ENCODE data around the gene PPIL1.
"Not testable (repeated sequence)": the region's sequence is repeated elsewhere in the genome, so short reads cannot be mapped to it uniquely, and the experiment has no call there.

Gene PPIL1

DNA sequence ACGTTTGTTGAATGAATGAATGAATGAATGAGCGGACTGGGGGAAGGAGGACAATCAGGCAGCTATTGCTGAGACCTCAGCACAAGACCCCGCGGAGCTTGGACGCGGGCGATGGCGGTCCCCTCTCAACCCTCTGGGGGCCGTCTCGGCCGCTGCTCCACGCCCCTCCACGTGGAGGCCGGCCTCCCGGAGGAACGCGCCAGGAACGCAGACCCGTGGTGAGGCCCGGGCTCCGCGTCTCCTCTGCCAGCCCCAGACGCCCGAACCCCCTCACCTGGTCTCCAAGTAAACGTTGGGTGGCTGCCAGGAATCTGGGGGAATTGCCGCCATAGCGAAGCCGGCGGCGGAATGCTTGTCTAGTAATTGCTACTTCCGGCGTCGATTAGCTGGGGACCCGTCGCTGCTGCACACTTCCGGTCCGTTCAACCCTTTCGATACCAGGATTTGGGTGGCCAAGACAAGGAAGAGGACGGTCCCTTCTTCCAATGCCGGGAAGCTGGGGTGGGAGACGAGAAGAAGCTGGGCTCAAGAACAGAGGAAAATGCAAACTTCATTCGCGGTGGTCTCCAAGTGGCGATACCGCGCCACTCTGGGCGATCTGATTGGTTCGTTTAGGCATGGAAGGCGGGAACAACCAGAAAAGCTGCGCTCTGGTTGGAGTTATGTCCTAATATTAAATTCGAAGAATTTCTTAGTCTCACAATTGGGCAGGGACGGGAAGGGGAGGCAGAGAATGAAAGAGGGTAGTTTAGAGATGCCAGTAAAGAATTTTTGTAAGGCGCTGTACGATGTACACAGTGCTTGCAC, at the start of gene PPIL1:
Gene PPIL1, minus strand, starts transcription at position 361 of the 807 bp plus-strand sequence. Its CDS starts 31 bp downstream, at position 330.
- DNase-seq (ENCODE audit: low read depth) = peak; percentile 63

DNA sequence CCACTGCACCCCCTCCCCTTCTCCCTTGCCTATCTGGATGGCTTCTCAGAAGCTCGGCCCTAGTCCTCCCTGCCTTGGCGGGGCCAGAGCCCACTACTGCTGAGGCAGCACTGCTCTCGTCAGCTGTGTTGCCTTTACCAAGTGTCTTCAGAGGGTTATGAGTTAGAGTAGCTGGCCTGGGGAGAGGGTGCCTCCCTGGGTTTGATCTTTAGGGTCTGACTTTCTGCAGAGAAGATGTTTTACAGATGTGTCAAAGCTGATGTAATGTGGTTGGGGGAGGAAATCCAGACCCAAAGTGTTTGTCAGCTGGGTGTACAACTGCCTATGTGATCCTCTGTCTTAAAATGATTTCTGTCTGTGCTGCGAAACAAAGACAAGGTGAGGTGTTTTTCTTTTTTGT, 49.5 kb upstream of the PPIL1 start:
- DNase-seq (ENCODE audit: low read depth) = no peak

DNA sequence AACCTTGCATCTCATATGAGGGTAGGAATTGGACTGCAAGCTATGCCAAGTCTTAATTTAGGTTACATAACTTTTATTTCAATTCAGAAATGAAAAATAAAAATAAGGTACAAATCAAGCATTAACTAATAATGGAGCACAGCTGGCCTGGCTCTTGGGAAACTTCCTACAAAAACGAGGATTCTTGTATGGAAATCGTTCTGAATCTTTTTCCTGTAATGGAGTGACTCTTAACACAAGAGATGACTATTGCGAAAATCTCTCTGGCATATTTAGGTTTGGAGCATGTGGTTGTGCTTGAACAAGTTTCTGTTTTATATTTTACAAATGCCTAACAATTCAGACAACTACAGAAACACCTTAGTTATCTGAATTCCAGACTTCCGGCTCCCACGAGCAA, 45.9 kb upstream of the PPIL1 start:
- no peak for DNase-seq (ENCODE audit: low read depth)

DNA sequence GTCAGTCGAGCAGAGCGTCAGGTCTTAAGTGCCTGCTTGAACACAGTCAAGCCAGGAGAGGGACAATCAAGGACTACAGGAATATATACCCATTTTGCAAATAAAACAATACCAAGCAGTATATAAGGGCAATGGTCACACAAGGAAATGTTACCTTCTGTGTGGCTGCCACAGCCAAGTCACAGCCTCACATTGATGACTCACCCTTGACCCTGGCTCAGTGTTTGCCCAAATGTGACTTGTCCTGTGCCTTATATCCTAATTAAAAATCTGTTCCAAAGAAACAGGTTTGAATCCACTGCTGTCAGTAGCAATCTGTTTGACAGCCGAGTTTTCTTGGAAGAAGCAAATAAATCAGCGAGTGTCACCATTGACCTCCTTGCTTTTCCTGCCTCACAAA, 45.4 kb upstream of the PPIL1 start:
- DNase-seq (ENCODE audit: low read depth) = no peak

DNA sequence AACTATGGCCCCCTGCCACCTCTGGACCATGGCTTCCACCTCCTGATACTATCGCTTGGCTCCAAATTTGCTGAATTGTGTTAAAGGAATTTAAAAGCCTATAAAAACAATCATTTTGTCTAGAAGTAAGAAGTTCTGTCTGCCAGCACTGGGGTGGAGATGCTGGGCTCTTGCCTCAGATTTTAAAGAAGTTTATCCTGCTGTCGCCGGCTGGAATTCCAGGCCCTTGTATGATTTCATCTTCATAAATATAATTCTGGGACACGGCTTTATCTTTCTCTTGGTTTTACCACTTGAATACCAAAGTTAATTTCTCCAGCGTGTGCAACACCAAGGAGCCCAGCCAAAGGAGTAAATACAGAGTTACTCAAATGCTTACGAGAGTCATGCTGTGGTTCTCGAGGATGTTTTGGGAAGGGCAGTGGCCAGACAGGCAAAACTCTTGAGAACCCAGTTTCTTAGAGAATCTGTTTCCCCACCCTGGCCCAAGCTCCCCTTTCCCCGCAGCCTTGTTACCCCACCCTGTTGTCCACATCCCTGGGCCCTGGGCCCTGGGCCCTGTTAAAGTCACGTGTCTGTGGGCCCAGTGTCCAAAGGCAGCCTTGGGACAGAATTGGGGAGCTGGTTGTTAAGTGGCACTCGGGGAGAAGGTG, 43.1 kb upstream of the PPIL1 start:
- DNase-seq (ENCODE audit: low read depth) = no peak

DNA sequence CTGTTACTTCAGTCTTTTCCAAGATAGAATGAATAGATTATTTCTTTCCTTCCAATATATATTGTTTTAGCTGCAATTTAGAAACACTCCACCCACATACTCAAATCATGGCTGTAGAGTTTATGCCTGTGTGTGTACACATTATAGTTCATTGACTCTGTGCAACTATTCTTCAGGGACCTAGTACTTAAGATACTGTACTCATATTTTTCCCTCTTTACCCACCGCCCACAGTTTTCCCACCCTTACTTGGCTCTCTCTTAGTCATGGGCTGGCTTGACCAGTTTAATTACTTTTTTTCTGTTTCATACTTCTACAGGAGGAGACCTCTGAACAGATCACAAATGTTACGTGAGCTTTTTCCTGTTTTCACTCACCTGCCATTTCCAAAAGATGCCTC, 41.5 kb upstream of the PPIL1 start:
- DNase-seq (ENCODE audit: low read depth) = no peak

DNA sequence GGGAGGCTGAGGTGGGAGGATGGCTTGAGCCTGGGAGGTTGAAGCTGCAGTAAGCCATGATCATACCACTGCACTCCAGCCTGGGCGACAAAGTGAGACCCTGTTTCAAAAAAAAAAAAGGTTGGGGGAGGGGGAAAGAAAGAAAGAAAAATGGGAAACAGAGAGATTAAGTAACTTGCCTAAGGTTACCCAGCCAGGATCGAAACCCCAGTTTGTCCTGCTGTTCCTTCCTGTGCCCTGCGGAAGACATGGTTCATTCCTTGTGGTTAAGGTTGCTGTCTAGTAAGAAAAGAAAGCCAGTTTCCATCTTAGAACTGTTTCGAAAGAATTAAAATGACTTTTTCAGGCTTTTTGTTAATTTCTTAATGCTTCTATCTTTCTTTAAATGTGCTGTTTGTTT, 41.0 kb upstream of the PPIL1 start:
- no peak for DNase-seq (ENCODE audit: low read depth)

DNA sequence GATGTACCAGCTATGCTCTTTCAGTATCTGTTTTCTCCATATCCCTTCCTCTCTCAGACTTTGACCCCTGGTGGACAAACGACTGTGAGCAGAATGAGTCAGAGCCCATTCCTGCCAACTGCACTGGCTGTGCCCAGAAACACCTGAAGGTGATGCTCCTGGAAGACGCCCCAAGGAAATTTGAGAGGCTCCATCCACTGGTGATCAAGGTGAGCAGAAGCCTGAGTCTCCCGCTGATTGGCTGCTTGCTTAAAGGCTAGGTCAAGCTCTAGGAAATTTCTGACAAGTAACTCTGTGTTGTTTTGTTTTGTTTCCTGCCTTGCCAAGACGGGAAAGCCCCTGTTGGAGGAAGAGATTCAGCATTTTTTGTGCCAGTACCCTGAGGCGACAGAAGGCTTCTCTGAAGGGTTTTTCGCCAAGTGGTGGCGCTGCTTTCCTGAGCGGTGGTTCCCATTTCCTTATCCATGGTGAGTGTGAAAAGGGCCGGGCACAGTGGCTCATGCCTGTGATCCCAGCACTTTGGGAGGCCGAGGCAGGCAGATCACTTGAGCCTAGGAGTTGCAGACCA, 39.7 kb upstream of the PPIL1 start:
- DNase-seq (ENCODE audit: low read depth) = no peak

DNA sequence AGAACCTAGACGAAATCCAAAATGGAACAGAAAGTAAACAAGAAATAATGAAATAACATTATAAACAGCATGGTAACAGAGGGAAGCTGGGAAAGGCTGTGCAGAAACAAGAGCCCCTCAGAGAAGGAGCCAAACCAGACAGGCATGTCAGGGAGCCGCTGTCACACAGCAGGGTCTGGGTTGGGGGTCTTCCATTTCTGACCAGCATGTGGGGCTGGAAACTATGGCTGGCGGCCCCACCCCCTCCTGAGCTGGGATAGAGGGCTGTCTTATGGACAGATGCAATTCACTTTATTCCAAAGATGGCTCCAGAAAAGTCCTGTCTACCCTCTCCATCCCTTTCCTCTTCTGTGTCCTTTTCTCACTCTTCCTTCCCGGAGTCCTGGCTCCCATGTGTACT, 38.5 kb upstream of the PPIL1 start:
- DNase-seq (ENCODE audit: low read depth) = no peak

DNA sequence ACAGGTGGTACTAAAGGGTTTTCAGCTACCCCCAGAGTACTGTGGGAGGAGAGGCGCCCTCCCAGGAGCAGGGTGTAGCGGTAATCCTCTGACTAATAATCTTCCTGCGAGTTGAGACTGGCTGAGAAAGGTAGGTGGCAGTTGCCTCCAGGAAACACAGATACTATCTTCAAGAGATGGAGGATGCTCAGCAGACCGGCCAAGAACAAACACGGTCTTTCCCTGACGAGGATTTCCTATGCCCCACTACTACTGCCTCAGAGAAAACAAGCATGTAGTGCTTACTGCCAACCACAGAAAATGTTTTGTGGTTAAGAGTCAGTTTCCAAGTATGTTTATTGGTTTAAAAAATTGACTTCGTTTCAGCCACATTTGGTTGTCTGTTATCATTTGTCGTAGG, 38.0 kb upstream of the PPIL1 start:
- peak; percentile 35 for DNase-seq (ENCODE audit: low read depth)

DNA sequence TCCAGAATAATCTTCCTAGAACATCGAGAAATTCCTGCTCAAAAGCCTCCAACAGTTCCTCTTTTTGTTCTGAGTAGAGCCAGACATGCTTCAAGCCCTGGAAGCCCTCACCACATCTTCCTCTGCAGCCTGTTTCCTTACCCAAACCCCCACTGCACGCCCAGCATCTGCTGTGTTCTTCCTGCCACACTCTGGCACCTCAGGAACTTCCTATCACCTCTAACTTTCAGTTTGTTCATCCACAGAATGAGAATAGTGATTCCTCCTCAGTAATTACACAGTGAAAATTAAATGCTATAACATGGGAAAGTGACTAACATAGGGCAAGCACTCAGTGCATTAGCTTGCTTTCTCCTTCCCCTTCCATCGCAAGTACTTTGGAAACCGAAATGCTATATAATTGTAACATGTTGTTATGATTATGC, 37.4 kb upstream of the PPIL1 start:
- DNase-seq (ENCODE audit: low read depth) = no peak

DNA sequence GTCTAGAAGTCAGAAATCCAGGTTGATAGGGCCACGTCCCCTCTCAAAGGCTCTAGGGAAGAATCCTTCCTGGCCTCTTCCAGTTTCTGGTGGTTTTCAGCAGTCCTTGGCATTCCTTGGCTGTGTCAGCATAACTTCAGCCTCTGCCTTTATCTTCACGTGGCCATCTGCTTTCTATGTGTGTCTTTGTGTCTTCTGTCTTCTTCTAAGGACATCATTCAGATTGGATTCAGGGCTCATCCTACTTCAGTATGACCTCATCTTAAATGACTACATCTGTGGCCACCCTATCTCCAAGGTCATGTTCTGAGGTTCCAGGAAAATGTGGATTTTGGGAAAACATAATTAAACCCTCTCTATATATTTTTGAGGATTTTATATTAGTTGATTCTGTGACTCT, 34.1 kb upstream of the PPIL1 start:
- no peak for DNase-seq (ENCODE audit: low read depth)

DNA sequence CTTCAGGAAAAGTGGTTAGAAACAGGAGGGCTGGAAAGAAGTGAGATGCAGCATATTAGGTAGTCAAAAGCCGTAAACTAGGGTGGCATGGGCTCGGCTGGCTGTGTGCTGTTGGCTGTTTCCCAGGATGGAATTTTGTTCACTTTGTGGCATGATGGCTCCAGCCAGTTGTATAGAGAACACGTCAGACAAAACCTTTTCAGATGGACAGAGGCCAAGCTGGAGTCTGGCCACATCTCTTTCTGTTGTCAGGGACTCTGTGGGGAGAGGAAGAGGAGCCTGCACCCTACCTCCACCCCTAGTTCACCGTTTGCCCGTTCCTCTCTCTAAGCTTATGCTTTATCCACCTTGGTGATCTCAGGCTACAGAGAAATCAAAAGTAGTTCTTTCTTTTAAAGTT, 33.2 kb upstream of the PPIL1 start:
- no peak for DNase-seq (ENCODE audit: low read depth)

DNA sequence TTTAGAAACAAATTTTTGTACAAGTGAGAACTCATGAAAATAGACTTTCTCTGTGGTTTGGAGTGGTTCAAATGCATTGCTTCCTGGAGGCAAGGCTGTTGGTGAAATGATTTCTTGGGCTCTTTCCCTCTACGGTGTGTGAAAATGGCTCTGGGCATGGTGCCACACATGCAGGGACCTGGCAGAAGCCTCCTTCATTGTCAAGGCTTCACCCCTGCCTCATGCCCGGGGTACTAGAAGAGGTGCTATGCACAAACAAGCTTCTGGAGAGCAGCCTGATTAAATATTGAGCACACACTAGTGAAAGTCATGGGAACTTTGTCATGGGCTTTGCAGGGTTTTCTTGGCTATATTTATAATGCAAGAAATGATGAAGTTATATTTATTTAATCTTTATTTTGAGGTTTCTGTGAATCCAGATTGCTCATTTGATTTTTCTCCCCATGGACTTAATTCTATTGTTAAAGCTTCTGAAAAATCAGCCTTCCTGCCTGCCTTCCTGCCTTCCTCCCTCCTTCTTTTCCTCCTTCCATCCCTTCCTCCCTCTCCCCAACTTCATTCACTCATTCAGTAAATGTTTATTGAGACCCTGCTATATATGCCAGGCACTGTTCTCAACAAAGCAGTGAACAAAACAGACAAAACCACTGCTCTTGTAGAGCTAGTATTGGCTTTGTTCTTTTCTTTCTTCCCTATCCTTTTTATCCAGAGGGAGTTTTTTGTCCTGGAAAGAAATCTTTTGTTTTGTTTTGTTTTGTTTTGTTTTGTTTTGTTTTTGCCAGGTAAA, 32.1 kb upstream of the PPIL1 start:
- DNase-seq (ENCODE audit: low read depth) = no peak

DNA sequence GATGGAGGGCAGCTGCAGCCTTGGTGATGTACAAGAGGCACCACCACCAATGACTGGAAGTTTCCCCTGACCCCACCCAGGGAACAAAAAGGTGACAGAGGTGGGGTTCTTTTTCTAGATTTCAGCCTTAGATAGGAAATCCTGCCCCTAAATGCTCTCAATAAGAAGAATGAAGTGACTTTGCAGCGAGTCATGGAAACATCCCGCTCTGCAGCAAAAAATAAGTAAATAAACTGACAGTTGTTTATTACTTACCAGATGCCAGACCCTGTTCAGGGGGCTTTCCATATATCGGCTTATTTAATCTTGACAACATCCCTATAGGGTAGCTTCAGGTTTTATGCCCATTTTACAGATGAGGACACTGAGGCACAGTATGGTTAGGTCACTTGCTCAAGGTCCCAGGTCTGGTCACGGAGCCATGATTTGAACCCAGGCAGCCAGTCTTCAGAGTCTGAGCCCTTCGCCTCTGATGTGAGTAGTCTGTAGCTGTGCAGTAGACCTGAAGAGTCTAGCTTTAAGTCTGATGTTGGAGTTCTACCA, 30.3 kb upstream of the PPIL1 start:
- DNase-seq (ENCODE audit: low read depth) = no peak

DNA sequence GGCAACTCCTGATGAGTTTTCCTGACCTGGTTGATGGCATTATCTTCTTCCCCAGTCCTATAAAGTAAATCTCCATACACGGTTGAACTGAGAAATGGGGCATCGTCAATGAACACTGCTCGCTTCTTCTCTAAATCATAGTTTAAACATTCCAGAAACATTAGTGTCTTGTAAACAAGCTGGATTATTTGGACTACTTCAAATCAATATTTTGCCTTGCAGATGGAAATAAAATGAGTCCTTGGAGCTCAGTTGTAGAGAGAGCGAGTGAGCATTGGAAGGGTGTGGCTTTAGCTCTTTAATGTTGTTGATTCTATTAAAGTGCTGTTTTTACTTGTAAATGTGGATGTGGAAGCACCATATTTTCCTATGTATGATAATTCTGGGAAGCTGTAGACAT, 29.5 kb upstream of the PPIL1 start:
- DNase-seq (ENCODE audit: low read depth) = no peak

DNA sequence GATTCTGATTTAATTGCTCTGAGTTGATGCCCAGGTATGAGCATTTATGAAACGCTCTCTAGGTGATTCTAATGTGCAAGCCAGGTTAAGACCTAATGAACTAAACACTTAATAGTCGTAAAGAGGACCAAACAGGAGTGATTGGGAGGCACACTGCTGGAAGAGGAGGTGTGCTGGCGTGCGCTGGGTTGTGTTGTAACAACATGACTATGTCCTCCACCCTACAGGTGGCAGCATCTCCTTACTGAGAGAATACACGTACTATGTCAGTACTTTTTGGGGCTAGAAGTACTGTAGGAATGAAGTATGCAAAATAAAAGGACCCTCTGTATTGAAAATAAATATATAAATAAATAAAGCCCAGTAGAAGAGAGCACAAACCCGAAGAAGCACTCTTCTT, 23.0 kb upstream of the PPIL1 start:
- DNase-seq (ENCODE audit: low read depth) = no peak

DNA sequence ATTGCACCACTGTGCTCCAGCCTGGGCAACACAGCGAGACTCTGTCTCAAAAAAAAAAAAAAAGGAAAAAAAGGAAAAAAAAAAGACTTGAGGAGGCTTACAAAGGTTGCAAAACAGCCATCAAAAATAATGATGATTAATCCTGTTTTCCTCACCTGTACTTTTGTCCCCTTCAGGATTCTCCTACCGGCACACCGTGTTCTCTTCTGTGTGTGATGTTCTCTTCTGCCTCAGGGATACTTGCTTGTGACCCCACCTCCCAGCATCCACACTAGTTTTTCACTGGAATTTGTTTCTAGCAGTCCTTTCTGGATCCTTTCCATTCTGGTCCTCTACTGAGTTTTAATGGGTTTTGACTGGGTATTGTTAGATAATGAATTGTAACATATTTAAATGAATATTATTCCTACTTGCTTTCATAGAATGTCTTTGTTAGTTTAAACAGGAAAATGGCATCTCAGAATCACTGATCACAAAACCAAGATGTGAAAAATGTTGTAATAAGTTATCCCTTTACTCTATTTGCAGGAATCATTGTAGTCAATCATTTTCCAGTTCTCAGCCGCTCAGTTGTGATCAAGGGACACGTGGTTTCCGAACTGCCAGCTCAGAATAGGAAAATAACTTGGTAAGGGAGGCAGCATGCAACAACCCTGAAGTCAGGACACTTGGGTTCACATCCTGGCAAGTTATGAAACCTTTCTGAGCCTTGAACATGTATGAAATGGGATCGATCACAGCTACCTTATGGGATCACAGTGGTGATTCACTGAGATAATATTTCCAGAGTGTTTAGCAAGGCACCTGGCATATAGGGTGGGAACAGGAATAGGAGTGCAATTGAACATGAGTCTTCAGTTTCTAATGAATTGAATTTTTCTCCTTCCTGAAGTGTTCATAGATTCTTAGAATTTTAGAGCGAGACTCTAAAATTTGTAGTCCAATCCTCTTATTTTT, 19.7 kb upstream of the PPIL1 start:
- DNase-seq (ENCODE audit: low read depth) = no peak

DNA sequence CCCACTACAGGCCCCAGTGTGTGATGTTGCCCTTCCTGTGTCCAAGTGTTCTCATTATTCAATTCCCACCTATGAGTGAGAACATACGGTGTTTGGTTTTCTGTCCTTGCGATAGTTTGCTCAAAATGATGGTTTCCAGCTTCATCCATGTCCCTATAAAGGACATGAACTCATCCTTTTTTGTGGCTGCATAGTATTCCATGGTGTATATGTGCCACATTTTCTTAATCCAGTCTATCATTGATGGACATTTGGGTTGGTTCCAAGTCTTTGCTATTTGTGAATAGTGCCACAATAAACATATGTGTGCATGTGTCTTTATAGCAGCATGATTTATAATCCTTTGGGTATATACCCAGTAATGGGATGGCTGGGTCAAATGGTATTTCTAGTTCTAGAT, 16.6 kb upstream of the PPIL1 start:
- not testable (repeated sequence) for DNase-seq (ENCODE audit: low read depth)

DNA sequence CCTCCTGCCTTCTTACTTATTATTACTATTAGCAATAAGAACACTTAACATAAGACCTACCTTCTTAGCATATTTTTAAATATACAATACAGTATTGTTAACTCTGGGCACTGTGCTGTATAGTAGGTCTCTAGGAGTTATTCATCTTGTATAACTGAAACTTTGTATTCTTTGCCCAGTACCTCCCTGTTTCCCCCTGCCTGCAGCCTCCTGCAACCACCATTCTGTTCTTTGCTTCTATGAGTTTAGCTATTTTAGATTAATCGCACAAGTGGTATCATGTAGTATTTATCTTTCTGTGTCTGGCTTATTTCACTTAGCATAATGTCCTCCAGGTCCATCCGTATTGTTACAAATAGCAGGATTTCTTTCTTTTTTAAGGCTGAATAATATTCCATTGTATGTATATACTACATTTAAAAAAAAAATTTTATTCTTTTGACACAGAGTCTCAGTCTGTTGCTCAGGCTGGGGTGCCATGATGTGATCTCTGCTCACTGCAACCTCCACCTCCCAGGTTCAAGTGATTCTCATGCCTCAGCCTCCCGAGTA, 15.6 kb upstream of the PPIL1 start:
- DNase-seq (ENCODE audit: low read depth) = no peak
